HepG2 (cell line): ENCODE data around the gene GHRH. TPM values are rescaled to one million over a fixed set of nuclear protein-coding genes. Genes with fewer than 3 reads are reported as not detected.

Source experiments
- BHLHE40 ChIP-seq: IDR thresholded peaks from 2 replicates; pipeline ENCODE4 v1.6.1; 2011; ENCODE audit warnings: low read length, improper control_type of control experiment
- JUNB ChIP-seq: sonication (generic); formaldehyde crosslinking; IDR thresholded peaks from 2 replicates; pipeline ENCODE4 v1.8.0; 2022; ENCODE audit warnings: missing genetic modification reagents, mild to moderate bottlenecking, borderline replicate concordance
- MAZ ChIP-seq, 2 experiments: sonication (generic) in 1 of 2; formaldehyde crosslinking in 1 of 2; IDR thresholded peaks; 2 replicates each; pipeline versions ENCODE4 v1.5.0 to v1.6.1; 2012 to 2020; ENCODE audit warnings: low read depth in 2 of 2, mild to moderate bottlenecking in 2 of 2, borderline replicate concordance in 1 of 2, improper control_type of control experiment in 1 of 2, low read length in 1 of 2, missing genetic modification reagents in 1 of 2, moderate library complexity in 1 of 2
- NR2F6 ChIP-seq, 2 experiments: IDR thresholded peaks; 2 replicates each; pipeline ENCODE4 v1.6.1; 2016; ENCODE audit warnings: antibody characterized with exemption in 1 of 2, mild to moderate bottlenecking in 1 of 2
- PAXIP1 ChIP-seq: sonication (generic); formaldehyde crosslinking; conservative IDR thresholded peaks from 2 replicates; pipeline ENCODE4 v1.4.0; 2020; ENCODE audit warnings: mild to moderate bottlenecking, missing genetic modification reagents, moderate library complexity
- RXRA ChIP-seq: sonication (generic); formaldehyde crosslinking; IDR thresholded peaks from 2 replicates; pipeline ENCODE4 v1.5.1; 2020; ENCODE audit warnings: missing genetic modification reagents
- SMAD9 ChIP-seq: sonication (generic); formaldehyde crosslinking; IDR thresholded peaks from 2 replicates; pipeline ENCODE4 v1.5.1; 2020; ENCODE audit warnings: mild to moderate bottlenecking, missing genetic modification reagents
- SOX13 ChIP-seq, 3 experiments: fragments of 450-650 bp in 1 of 3; sonication (generic) in 1 of 3; formaldehyde crosslinking in 1 of 3; IDR thresholded peaks in 2 of 3; conservative IDR thresholded peaks in 1 of 3; 2 replicates each; pipeline versions ENCODE4 v1.5.0 to v1.6.1; 2016 to 2020; ENCODE audit warnings: antibody characterized with exemption in 1 of 3, mild to moderate bottlenecking in 1 of 3, missing compliant biosample characterization in 1 of 3, missing genetic modification reagents in 1 of 3, moderate library complexity in 1 of 3
- STAT6 ChIP-seq: sonication (generic); formaldehyde crosslinking; IDR thresholded peaks from 2 replicates; pipeline ENCODE4 v1.4.0; 2020; ENCODE audit warnings: missing genetic modification reagents, mild to moderate bottlenecking, borderline replicate concordance
- TFDP2 ChIP-seq: sonication (generic); formaldehyde crosslinking; IDR thresholded peaks from 2 replicates; pipeline ENCODE4 v1.4.0; 2020; ENCODE audit warnings: missing genetic modification reagents
- THAP9 ChIP-seq: sonication (generic); formaldehyde crosslinking; IDR thresholded peaks from 2 replicates; pipeline ENCODE4; 2020; ENCODE audit warnings: missing genetic modification reagents, mild to moderate bottlenecking, borderline replicate concordance
- ZFY ChIP-seq: sonication (generic); formaldehyde crosslinking; IDR thresholded peaks from 2 replicates; pipeline ENCODE4 v1.4.0; 2020; ENCODE audit warnings: missing genetic modification reagents
- ZNF274 ChIP-seq: sonication (generic); formaldehyde crosslinking; IDR thresholded peaks from 2 replicates; pipeline ENCODE4 v1.5.1; 2020; ENCODE audit warnings: mild to moderate bottlenecking, missing genetic modification reagents
- ZNF44 ChIP-seq: sonication (generic); formaldehyde crosslinking; IDR thresholded peaks from 2 replicates; pipeline ENCODE4 v1.5.1; 2020; ENCODE audit warnings: mild to moderate bottlenecking, missing genetic modification reagents
- ZNF572 ChIP-seq: sonication (generic); formaldehyde crosslinking; IDR thresholded peaks from 2 replicates; pipeline ENCODE4 v1.5.1; 2020; ENCODE audit warnings: mild to moderate bottlenecking, missing genetic modification reagents
- ZNF598 ChIP-seq: sonication (generic); formaldehyde crosslinking; IDR thresholded peaks from 2 replicates; pipeline ENCODE4 v1.5.1; 2020; ENCODE audit warnings: mild to moderate bottlenecking, missing genetic modification reagents, borderline replicate concordance
- ZNF746 ChIP-seq: sonication (generic); formaldehyde crosslinking; IDR thresholded peaks from 2 replicates; pipeline ENCODE4 v1.8.0; 2022; ENCODE audit warnings: mild to moderate bottlenecking, missing genetic modification reagents
- ZSCAN25 ChIP-seq: sonication (generic); formaldehyde crosslinking; IDR thresholded peaks from 2 replicates; pipeline ENCODE4 v1.8.0; 2022; ENCODE audit warnings: mild to moderate bottlenecking, missing genetic modification reagents
- polyA plus RNA-seq, 8 experiments: library from polyadenylated mRNA; depleted of rRNA in 3 of 8; stranded (reverse) in 7 of 8; unstranded in 1 of 8; fragments of >200 nt; fragmentation: Illumina TruSeq in 4 of 8; extraction: Trizol in 4 of 8; gene quantifications; 2 replicates each; pipeline versions ENCODE4 v1.2.1 to v1.2.3, GENCODE V29; 2011 to 2016; ENCODE audit warnings: low read depth in 4 of 8, missing spikeins in 1 of 8, mixed read lengths in 1 of 8; ENCODE audit not compliant: insufficient read depth in 1 of 8
- total RNA-seq, 5 experiments: library from RNA; depleted of rRNA; stranded (reverse); fragments of >200 nt; fragmentation: Illumina TruSeq; extraction: Trizol; gene quantifications; 2 replicates each; pipeline ENCODE4 v1.2.3, GENCODE V29; 2016; ENCODE audit warnings: low read depth in 1 of 5

The GHRH gene
- total and polyA plus RNA-seq, 2 of the 13 experiments (the other 11 are each of a cell fraction or from before 2014, with no cell fraction given), result not detected

GRCh38 chr20:37279820-37280219 lies 18.2 kb upstream of the GHRH start (continued):
- 0 out of 2 replicates have a peak, but pooled peaks have one; percentile 58 for TF ChIP-seq ZNF598 (CRISPR knock-in tag)
- TF ChIP-seq ZNF274 (CRISPR knock-in tag), result peak; percentile 72; the same call in 1 of the 2 replicates
- peak; percentile 31; the same call in 1 of the 2 replicates for TF ChIP-seq ZFY (CRISPR knock-in tag)
- no peak for TF ChIP-seq MAZ (IDR thresholded peaks at IDR 0.05; ENCODE audit: borderline replicate concordance, low read depth, low read length)
- no peak for TF ChIP-seq MAZ (CRISPR knock-in tag; IDR thresholded peaks at IDR 0.05; ENCODE audit: low read depth)
- TF ChIP-seq RXRA (CRISPR knock-in tag), result peak; percentile 37; the same call in 1 of the 2 replicates
- peak; percentile 21; the same call in 1 of the 2 replicates for TF ChIP-seq THAP9 (CRISPR knock-in tag)
- no peak for TF ChIP-seq TFDP2 (CRISPR knock-in tag)
- TF ChIP-seq ZNF746 (CRISPR knock-in tag), result no peak
- TF ChIP-seq BHLHE40, result no peak
- TF ChIP-seq JUNB, result no peak
- 0 out of 2 replicates have a peak, but pooled peaks have one; percentile 32 for TF ChIP-seq ZNF44 (CRISPR knock-in tag)
- 0 out of 2 replicates have a peak, but pooled peaks have one; percentile 36 for TF ChIP-seq ZSCAN25 (CRISPR knock-in tag)
- TF ChIP-seq PAXIP1 (CRISPR knock-in tag), result 0 out of 2 replicates have a peak, but pooled peaks have one; percentile 16
- no peak for TF ChIP-seq NR2F6 (IDR thresholded peaks at IDR 0.05)
- TF ChIP-seq NR2F6 (CRISPR knock-in tag; IDR thresholded peaks at IDR 0.05), result no peak
- no peak for TF ChIP-seq SOX13 (IDR thresholded peaks at IDR 0.05)
- no peak for TF ChIP-seq SOX13 (CRISPR knock-in tag; conservative IDR thresholded peaks at IDR 0.05 in 1 of 2, IDR thresholded peaks at IDR 0.05 in 1 of 2)
- no peak for TF ChIP-seq SMAD9
- TF ChIP-seq STAT6 (CRISPR knock-in tag), result no peak
- peak; percentile 21; the same call in 1 of the 2 replicates for TF ChIP-seq ZNF572
